GM18858 (cell line): Measurements from ENCODE around the gene SEMA3A.
"Not testable (repeated sequence)": the region's sequence is repeated elsewhere in the genome, so short reads cannot be mapped to it uniquely, and the experiment has no call there.

ENCODE experiments used
- ATAC-seq: cut with Tn5 transposase; IDR thresholded peaks from one replicate; pipeline ENCODE4 v1.9.1; 2021; ENCODE audit not compliant: unreplicated experiment

The SEMA3A gene

GRCh38 chr7:84070770-84071169, 123.8 kb downstream of the SEMA3A start:
- no peak for ATAC-seq

GRCh38 chr7:84069999-84070500, 124.5 kb downstream of the SEMA3A start:
- no peak for ATAC-seq

- ATAC-seq, result no peak
Measured at GRCh38 chr7:84069033-84069432, 125.6 kb downstream of the SEMA3A start.

GRCh38 chr7:84062489-84062901, 132.1 kb downstream of the SEMA3A start:
- ATAC-seq, result not testable (repeated sequence)

GRCh38 chr7:84060760-84061261, 133.8 kb downstream of the SEMA3A start:
- no peak for ATAC-seq

- ATAC-seq, result no peak
Measured at GRCh38 chr7:84060000-84060399, 134.6 kb downstream of the SEMA3A start.

GRCh38 chr7:84058311-84059076, 136.1 kb downstream of the SEMA3A start:
- no peak for ATAC-seq

- no peak for ATAC-seq
Measured at GRCh38 chr7:84057576-84057975, 137.0 kb downstream of the SEMA3A start.

- ATAC-seq, result no peak
Measured at GRCh38 chr7:84055904-84056605, 138.5 kb downstream of the SEMA3A start.

- not testable (repeated sequence) for ATAC-seq
Measured at GRCh38 chr7:84055199-84055598, 139.4 kb downstream of the SEMA3A start.

GRCh38 chr7:84049071-84049836, 145.3 kb downstream of the SEMA3A start:
- ATAC-seq, result no peak

GRCh38 chr7:84047085-84047484, 147.5 kb downstream of the SEMA3A start:
- no peak for ATAC-seq

- ATAC-seq, result no peak
Measured at GRCh38 chr7:84044834-84045233, 149.8 kb downstream of the SEMA3A start.

GRCh38 chr7:84043661-84044191, 150.9 kb downstream of the SEMA3A start:
- ATAC-seq, result no peak

GRCh38 chr7:84042110-84042539, 152.5 kb downstream of the SEMA3A start:
- no peak for ATAC-seq

- ATAC-seq, result no peak
Measured at GRCh38 chr7:84041649-84042048, 152.9 kb downstream of the SEMA3A start.

- ATAC-seq, result no peak
Measured at GRCh38 chr7:84040355-84040754, 154.2 kb downstream of the SEMA3A start.

- no peak for ATAC-seq
Measured at GRCh38 chr7:84039432-84039831, 155.2 kb downstream of the SEMA3A start.

GRCh38 chr7:84027678-84028077, 166.9 kb downstream of the SEMA3A start:
- no peak for ATAC-seq

- no peak for ATAC-seq
Measured at GRCh38 chr7:84025332-84025927, 169.2 kb downstream of the SEMA3A start.
